Progenitor cell of endocrine pancreas (in vitro differentiated cells): ENCODE data around the gene HBD. TPM values are rescaled to one million over a fixed set of nuclear protein-coding genes. Genes with fewer than 3 reads are reported as not detected.

ENCODE experiments used
- DNase-seq: peaks from one replicate; pipeline ENCODE4 v3.0.0; 2021; ENCODE audit warnings: low spot score; ENCODE audit not compliant: unreplicated experiment
- H3K27ac Mint-ChIP-seq: 2 replicates; pipeline ENCODE4 v1.8.0; 2021; ENCODE audit warnings: mild to moderate bottlenecking, moderate library complexity, mixed read lengths
- H3K27me3 Mint-ChIP-seq: 2 replicates; pipeline ENCODE4 v1.8.0; 2021; ENCODE audit warnings: mixed read lengths
- H3K36me3 Mint-ChIP-seq: 2 replicates; pipeline ENCODE4 v1.8.0; 2022; ENCODE audit warnings: mixed read lengths; ENCODE audit not compliant: insufficient read depth
- H3K4me1 Mint-ChIP-seq: 2 replicates; pipeline ENCODE4 v1.8.0; 2021; ENCODE audit warnings: low read depth, mixed read lengths
- H3K4me3 Mint-ChIP-seq: 2 replicates; pipeline ENCODE4 v1.8.0; 2021; ENCODE audit warnings: low read depth, mild to moderate bottlenecking, moderate library complexity, mixed read lengths
- H3K9me3 Mint-ChIP-seq: 2 replicates; pipeline ENCODE4 v1.8.0; 2021; ENCODE audit warnings: low read depth, mixed read lengths
- CTCF ChIP-seq: fragments of 200-600 bp; sonication (generic); IDR thresholded peaks from one replicate; pipeline ENCODE4 v1.5.0; 2021; ENCODE audit warnings: antibody characterized with exemption, mild to moderate bottlenecking; ENCODE audit not compliant: unreplicated experiment
- total RNA-seq: library from RNA; stranded (reverse); gene quantifications from 2 replicates; pipeline ENCODE4 v1.2.1, GENCODE V29; 2021

The HBD gene
- total RNA-seq, 1 donor from 2014 or later: not detected

- Mint-ChIP-seq H3K27me3 (no peaks in the 10 kb centered on the region), H3K36me3 (no peaks in the 10 kb centered on the region), H3K27ac (no peak overlapping the region), H3K4me3 (no peak overlapping the region), H3K9me3 (peaks cover 15% of the 10 kb centered on the region), H3K4me1 (no peaks in the 10 kb centered on the region)
- DNase-seq: no peak
- no peak for TF ChIP-seq CTCF
Measured at GRCh38 chr11:5188201-5188600, 46.1 kb downstream of the HBD start.

Other genes starting within 250 kb of the HBD start
- gene OR51L1, start 239.6 kb downstream of the HBD start, total RNA-seq: not detected in 2 replicates
- not detected in 2 replicates for gene OR52J3, start 188.0 kb downstream of the HBD start, total RNA-seq
- gene OR52E2, start 174.9 kb downstream of the HBD start, total RNA-seq: not detected in 2 replicates
- gene OR52E1, start 164.9 kb downstream of the HBD start, total RNA-seq: not detected in 2 replicates
- not detected in 2 replicates for gene OR52A5, start 96.1 kb downstream of the HBD start, total RNA-seq
- gene OR52A1, start 79.7 kb downstream of the HBD start, total RNA-seq: not detected in 2 replicates
- gene OR51V1, start 33.8 kb downstream of the HBD start, total RNA-seq: not detected in 2 replicates
- gene HBB, start 7.4 kb downstream of the HBD start, total RNA-seq: not detected in 2 replicates
- not detected in 2 replicates for gene HBG1, start 15.4 kb upstream of the HBD start, total RNA-seq
- gene HBG2, start 20.3 kb upstream of the HBD start, total RNA-seq: not detected in 2 replicates
- gene HBE1, start 35.5 kb upstream of the HBD start, total RNA-seq: not detected in 2 replicates
- not detected in 2 replicates for gene OR51B4, start 67.5 kb upstream of the HBD start, total RNA-seq
- not detected in 2 replicates for gene OR51B2, start 89.8 kb upstream of the HBD start, total RNA-seq
- 0.34 and 0.44 TPM in 2 replicates for gene OR51B5, start 109.0 kb upstream of the HBD start, total RNA-seq
- not detected in 2 replicates for gene OR51B6, start 117.0 kb upstream of the HBD start, total RNA-seq
- gene OR51M1, start 149.3 kb upstream of the HBD start, total RNA-seq: not detected in 2 replicates
- gene OR51Q1, start 187.6 kb upstream of the HBD start, total RNA-seq: not detected in 2 replicates
- not detected in 2 replicates for gene OR51I1, start 207.0 kb upstream of the HBD start, total RNA-seq
- gene OR51I2, start 214.8 kb upstream of the HBD start, total RNA-seq: not detected in 2 replicates